CMK (cell line): ENCODE measurements around the gene RPN2.

Source experiments
- DNase-seq: peaks from one replicate; pipeline ENCODE4 v3.0.0-alpha.2; 2010; ENCODE audit warnings: low read depth

Gene RPN2

GRCh38 chr20:37243076-37243936 is 64.2 kb downstream of the RPN2 start:
- no peak for DNase-seq

GRCh38 chr20:37243937-37244571 is 64.9 kb downstream of the RPN2 start:
- no peak for DNase-seq

DNA sequence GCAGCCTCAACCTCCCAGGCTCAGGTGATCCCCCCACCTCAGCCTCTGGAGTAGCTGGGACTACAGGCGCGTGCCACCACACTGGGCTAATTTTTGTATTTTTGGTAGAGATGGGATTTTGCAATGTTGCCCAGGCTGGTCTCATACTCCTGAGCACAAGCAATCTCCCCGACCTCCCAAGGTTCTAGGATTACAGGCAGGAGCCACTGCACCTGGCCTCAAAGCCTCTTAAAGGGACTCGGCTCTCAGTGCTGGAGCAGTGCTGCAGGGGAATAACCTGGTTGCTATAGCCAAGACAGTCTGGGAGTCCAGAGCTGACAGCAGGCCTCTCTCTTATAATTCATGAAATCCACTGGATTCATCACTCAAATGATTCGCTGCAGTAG is 65.4 kb downstream of the RPN2 start:
- DNase-seq = no peak

DNA sequence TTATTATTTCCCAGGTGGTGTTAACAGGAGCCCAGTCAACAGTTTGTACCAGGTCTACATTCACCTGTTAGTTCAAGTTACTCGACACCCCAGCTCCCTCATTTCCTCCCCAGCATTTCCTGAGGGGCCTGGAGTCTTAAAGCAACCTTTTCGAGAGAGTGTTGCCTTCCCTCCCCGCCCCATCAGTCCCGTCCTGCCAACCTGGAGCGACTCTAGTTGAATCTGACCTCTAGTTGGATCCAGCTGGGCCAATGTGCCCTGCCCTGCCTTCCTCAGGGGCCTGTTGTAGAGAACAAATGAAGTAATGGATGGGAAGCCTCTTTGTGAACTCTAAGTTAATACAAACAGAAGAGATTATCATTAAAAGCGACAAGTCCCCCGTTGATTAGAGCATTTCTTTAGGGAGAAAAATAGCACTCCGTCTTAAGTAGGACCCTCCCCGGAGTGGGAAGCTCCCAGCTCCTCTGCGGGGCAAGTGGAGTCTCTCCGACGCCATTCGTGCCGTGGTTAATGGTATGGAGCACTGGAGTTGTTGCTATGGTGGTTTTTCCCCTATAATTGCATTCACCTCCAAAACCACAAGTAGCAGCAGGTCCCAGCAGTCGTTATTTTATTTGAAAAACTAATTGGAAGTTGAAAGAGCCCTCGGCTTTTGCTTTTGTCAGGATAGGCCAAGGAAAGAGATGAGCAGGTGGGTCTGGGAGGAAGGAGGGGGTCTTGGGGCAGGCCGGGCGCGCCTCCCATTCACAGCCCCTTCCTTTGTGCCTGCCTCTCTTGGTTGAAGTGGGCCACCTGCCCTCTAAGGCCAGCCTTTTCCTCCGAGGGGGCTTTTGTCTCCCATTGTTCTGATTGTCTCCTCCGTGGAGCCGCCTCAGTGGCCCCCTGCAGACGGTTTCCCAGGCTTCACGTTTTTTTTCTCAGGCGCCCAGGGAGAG is 66.4 kb downstream of the RPN2 start:
- DNase-seq = no peak

DNA sequence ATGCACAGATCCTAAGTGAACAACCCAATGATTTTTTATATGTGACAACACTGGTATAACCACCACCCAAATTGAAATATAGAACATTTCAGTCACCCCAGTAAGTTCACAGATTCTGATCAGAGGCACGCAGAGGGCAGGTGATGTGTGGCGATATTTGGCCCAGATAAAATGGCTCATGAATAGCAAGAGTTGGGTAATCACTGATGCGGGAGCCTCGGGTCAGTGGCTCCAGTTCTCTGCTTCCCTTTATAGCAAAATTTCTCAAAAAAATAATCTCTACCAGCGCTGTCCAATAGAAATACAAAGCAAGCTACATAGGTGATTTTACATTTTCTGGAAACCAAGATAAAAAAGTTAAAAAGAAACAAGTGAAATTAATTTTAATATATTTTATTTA is 67.6 kb downstream of the RPN2 start:
- no peak for DNase-seq

DNA sequence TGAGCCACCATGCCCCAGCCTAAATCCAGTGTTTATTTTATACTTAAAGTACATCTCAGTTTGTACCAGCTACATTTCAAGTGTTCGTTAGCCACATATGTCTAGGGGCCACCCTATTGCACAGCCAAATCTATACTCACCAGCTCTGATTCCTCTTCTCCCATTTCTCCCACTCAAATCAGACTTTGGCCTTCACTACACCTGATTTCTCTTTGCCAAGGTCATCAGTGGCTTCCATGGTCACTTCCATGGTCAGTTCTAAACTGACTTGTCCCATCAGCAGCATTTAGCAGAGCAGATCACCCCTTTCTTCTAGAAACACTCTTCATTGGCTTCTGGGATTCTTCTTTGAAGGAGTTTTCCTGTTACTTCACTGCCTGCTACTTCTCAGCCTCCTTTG is 68.4 kb downstream of the RPN2 start:
- DNase-seq = no peak

DNA sequence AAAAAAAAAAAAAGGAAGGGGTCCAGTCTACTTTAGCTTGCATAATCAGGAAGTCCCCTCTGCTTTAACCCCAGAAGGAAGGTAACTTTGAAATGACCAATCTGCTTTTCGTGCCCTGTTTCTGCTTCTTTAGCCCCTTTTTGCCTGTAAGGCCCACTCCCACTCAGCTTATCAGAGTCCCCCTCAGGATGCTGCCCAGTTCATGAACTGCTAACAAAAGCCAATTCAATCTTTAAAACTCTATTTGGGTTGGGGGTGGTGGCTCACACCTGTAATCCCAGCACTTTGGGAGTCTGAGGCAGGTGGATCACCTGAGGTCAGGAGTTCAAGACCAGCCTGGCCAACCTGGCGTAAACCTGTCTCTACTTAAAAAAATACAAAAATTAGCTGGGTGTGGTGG is 70.2 kb downstream of the RPN2 start:
- no peak for DNase-seq

DNA sequence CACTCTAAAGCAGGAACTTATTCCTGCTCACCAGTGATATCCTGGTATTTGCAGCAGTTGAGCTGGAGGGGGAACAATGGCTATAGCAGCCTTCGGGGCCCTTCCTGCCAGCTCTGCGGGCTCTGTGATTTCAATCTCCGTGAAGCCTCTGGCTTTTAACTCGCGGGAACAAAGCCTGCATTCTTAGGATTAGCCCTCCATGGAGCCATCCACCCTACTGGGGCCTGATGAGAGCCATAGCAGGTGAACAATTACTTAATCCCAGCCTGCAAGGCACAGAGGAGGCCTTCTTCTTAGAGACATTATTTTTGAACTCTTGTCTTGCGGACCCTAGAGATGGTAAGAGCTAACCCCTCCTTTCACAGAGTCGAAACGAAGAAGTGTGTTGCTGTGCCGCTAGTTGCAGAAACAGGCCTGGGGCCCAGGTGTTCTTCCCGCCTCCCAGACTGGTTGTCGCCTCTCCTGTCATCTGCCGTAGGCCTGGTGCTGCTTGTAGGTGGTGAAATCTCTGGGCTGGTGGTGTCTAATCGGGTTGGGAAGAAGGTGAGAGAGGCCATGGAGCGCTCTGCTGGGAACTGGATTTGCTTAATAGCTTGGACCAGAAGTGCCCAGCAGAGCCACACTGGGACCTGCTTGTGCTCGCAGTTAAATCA is 72.8 kb downstream of the RPN2 start:
- no peak for DNase-seq

DNA sequence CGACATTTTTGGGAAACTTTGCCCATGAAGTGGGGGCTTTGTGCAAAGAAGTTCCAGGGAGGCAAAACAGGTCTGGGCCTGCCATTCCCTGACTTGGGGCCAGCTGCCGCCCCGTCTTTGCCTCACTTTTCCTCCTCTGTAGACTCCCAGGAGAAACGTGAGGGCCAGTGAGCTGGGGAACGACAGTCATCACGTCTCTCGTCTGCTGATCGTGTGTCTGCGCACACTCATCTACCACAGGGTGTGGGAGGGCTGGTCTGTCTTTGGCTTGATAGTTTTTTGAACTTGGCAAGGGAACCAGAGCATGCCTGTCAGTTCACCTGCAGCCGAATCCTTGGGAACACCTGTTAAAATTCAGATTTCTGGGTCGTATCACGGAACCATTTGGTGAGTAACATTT is 74.0 kb downstream of the RPN2 start:
- no peak for DNase-seq

DNA sequence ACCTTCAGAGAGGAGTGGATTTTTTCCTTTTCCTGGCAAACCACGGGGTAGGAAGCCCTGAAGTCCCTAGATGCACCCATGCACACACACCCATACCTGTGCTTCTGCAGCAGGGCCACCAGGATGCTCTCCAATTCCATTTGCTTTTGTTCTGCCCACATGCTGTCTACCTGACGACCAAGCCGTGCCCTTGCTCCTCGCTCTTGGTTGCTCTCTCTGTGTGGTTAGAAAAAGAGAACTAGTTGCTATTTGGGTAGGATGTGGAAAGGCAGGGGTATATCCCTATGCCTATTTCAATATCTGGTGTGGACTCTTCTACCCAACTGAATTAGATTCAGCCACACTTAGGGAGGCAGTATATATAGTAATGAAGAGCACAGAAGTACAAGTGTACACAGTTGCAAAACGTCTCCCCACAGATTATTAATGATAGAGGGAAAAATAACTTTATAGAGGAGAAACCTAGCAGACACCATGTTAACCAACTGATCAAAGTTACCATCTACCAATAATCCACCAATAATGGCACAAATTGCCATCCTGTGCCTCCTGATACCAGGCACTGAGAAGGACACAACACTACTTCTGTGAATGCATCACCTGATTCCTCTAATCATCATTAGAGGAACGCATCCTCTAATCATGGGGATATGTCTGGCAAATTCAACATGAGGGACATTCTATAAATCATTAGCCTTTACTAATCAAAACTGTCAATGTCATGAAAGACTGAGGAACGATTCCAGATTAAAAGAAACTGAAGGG is 75.2 kb downstream of the RPN2 start:
- DNase-seq = no peak

GRCh38 chr20:37256286-37256685 is 77.2 kb downstream of the RPN2 start:
- peak; percentile 55 for DNase-seq

DNA sequence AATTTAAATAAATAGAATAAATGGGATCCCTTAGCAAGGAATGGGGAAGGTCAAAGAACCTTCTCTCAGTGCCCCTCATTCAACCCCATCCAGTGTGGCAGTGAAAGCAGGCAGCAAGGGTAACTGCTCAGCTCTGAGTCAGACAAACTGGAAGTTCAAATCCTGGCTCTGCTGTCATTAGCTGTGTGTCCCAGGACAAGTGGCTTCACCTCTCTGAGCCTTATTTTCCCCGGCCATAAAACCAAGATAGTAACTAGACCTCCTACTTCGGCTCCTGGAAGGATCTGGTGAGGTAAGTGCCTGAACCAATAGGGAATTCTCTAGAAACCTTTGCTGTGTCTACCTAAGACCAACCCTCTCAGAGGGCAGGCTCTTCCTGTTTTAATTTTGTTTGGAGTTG is 78.4 kb downstream of the RPN2 start:
- no peak for DNase-seq

DNA sequence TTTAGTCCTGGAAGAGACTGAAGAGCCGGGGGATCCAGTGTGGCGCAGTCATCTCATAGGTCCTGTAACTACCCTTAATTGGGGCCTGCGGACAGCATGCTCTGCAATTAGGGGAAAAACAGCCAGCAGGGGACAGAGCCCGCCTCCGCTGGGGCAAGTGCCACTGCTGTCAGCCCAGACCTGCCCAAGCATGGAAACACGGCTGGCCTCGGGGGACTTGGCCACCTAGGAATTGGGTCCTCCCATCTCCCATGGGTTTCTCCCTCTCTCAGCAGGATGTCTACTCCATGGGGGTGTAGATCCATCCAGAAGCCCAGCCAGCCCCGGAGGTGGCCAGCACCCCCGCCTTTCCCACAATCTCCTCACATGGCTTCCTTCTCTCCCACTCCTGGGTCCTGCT is 78.9 kb downstream of the RPN2 start:
- DNase-seq = no peak

GRCh38 chr20:37259031-37259430 is 79.9 kb downstream of the RPN2 start:
- DNase-seq = no peak

DNA sequence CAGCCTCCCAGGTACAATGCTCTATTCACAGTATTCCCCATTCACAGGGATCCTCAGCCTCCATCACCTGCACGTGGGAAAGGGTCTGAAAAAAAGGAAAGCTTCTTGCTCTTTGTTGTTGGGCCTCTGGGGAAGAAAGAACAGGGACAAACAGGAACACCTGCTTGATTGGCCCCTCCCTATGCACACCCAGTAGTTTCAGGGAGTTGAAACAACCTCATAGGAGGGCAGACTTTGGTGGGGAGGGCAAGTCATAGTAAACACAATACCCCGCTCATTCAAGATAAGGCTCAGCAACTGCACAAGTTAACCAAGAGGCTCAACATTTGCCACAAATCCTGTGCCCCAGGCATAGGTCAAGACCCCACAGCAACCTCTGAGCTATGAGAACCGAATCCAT is 80.7 kb downstream of the RPN2 start:
- DNase-seq = no peak

DNA sequence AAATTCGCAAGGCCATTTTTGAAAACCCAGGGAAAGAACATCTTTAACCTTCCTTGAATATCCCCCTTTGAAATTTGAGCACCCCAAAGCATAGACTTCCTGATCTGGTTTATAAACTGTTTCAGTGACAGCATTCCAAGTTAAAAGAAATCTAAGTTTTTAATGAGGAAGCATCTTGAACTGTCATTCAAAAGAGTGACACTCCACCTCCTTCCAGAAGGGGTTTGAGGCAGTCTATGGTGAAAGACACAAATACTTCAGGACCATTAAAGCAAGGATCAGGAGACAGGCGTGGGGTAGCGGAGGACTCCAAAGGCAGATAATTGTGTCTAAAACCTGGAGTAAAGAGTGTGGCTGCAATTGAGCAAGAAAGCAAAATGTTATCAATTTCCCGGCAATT is 81.8 kb downstream of the RPN2 start:
- DNase-seq = no peak

- DNase-seq = no peak
Observed at GRCh38 chr20:37261714-37262113, 82.6 kb downstream of the RPN2 start, which contains the start of gene GHRH. TSS of gene GHRH (minus strand) at chr20:37261814. CDS start at chr20:37256889, 4,925 bp downstream.

DNA sequence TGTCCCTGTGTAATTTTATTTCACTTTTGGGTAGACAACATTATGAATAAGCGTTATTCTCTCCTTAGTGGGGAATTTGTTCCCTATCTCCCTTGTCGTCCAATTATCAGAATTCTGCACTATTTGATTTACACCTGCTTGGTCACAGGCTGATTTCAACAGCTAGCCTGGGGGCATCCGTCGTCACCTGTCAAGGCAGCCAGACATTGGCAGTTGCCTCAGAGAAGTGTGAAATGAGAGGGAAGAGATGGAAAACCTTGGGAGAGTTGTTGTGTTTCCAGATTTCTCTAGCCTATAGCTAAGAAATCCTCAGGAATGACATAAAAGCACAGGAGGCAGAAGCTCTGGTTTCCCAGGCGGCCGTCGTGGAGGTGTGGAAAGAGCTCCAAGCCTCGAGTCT is 83.4 kb downstream of the RPN2 start:
- DNase-seq = no peak

DNA sequence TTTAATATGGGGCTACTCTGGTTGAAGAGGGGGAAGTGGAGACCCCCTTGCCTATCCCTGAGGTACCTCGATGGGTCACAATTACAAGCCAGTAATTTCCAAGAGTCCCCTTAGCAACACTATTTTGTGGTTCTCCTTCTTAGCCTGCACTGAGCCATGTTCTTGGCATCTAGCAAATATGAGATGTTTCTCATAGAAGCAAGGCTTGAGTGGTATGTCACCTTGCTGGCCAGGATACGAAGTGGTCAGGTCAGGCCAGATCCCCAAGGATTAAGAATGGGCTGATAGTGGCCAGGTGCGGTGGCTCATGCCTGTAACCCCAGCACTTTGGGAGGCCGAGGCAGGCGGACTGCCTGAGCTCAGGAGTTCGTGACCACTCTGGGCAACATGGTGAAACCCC is 84.6 kb downstream of the RPN2 start:
- DNase-seq = no peak

GRCh38 chr20:37265152-37265551 is 86.0 kb downstream of the RPN2 start:
- no peak for DNase-seq

DNA sequence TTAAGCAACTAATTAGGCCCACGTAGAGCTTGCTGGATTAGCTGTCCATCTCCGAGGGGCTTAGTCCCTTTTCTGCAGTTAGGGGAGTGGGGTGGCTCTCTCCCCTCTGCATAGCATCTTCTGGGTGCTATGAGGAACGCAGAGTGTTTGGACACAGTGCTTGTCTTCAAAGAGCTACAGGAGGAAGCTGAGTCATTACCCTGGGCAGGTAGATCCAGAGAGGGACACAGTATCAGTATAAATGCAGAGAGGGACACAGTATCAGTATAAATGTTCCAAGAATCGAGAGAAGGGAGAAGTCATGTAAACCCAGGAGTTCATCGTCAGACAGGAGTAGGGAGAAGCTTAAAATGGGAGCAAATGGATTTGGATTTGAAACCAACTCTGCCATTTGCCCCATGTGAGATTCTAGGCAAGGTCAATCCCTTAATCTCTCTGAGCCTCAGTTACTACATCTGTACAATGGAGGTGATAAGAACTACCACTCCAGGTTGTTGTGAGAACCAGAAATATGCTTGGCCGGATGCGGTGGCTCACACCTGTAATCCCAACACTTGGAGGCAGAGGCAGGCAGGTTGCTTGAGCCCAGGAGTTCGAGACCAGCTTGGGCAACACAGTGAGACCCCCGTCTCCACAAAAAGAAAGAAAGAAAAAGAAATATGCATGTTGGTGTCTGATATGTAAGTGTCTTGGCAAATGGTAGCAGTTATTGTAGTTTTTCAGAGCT is 88.0 kb downstream of the RPN2 start:
- no peak for DNase-seq
